Measurements from ENCODE around the gene PHTF2.

Gene PHTF2

DNA sequence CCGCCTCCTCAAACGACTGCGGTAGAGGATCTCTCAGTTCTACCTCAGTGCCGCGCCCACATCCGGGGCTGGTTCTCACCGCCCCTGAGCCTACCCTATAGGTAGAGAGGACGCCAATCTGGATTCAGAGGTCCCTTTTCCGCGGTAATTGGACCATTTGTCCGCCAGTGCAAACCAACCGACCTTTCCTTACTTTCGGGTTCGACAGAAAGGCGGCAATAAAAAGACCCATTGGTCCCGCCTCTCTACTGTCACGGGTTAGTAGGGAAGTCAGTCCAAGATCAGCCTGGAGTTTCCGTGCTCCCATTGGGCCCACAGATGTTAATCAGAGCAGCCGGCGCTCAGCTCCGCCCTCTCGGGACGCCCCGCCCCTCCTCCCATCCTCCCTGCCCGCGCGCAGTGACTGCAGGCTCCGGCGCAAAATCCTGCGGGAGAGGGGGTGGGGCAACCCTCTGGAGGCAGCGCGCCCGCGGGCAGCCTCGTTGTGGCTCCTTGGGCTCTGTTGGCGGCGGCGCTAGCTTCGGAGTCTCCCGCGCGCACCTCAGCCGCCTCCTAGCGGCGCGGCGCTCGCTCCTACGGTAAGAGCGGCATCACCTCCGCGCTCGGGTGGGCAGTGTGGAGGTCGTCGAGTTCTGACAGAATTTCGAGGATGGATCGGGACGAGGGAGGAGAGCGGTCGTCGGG is at the start of gene PHTF2, which contains the start of gene TMEM60:
TSS of gene PHTF2 (plus strand) at position 380 of the 684 bp plus-strand sequence.
TSS of gene TMEM60 (minus strand) at position 41 of the 684 bp plus-strand sequence. CDS start 4,061 bp downstream, outside the sequence.
- peak; percentile 98 for DNase-seq
- Histone ChIP-seq H3K36me3 (ENCODE audit: insufficient read depth, low read length) (peaks cover 18% of the 10 kb centered on the region), H3K4me3 (ENCODE audit: low read depth in 1 of 2, low read length in 2 of 2) (peak within 1 kb of the TSS; percentile 73 to 87), H3K4me1 (ENCODE audit: insufficient read depth, low read length) (peaks cover 67% of the 10 kb centered on the region), H3K4me2 (ENCODE audit: insufficient read depth, low read length) (peak within 1 kb of the TSS; percentile 72), H3K27me3 (ENCODE audit: insufficient read depth, low read length, poor library complexity) (no peaks in the 10 kb centered on the region), H3K79me2 (ENCODE audit: insufficient read depth, low read length) (peaks cover 94% of the 10 kb centered on the region), H4K20me1 (ENCODE audit: insufficient read depth, low read length) (peaks cover 35% of the 10 kb centered on the region; the same call in 1 of the 2 replicates), H2AFZ (ENCODE audit: low read depth, low read length) (peak within 1 kb of the TSS; percentile 93), H3K9me3 (ENCODE audit: insufficient read depth, low read length, severe bottlenecking) (no peaks in the 10 kb centered on the region), H3K9ac (ENCODE audit: low read depth, low read length) (peak within 1 kb of the TSS; percentile 76), H3K27ac (ENCODE audit: low read length) (peak within 1 kb of the TSS; percentile 93)
- TF ChIP-seq, protein P1, sequence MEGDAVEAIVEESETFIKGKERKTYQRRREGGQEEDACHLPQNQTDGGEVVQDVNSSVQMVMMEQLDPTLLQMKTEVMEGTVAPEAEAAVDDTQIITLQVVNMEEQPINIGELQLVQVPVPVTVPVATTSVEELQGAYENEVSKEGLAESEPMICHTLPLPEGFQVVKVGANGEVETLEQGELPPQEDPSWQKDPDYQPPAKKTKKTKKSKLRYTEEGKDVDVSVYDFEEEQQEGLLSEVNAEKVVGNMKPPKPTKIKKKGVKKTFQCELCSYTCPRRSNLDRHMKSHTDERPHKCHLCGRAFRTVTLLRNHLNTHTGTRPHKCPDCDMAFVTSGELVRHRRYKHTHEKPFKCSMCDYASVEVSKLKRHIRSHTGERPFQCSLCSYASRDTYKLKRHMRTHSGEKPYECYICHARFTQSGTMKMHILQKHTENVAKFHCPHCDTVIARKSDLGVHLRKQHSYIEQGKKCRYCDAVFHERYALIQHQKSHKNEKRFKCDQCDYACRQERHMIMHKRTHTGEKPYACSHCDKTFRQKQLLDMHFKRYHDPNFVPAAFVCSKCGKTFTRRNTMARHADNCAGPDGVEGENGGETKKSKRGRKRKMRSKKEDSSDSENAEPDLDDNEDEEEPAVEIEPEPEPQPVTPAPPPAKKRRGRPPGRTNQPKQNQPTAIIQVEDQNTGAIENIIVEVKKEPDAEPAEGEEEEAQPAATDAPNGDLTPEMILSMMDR (IDR thresholded peaks at IDR 0.05; ENCODE audit: borderline replicate concordance, extremely low read depth, low read length, poor library complexity, severe bottlenecking) = peak; percentile 59
- TF ChIP-seq EZH2 (IDR thresholded peaks at IDR 0.05; ENCODE audit: borderline replicate concordance, low read depth, low read length, severe bottlenecking) = no peak
- peak; percentile 89 for ATAC-seq (ENCODE audit: insufficient read depth, low read depth)

DNA sequence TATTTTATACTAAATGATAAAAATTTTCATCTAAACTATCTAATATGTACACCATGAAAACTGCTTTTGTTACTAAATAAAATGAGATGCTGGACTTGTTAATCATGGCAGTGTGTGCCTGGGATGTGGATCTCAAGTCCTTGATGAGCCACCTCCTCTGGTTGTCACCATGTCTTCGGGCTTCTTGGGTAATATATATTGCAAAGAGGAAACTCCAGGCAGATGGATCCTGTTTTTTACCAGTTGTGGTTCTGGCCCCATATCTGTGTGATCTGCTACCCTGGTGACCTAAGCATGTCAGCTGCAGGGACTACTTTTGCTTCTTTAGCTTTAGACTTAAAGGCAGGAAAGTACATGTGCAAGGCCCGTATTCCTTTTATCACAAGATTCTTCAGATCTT is 46.6 kb upstream of the PHTF2 start:
- Histone ChIP-seq H3K9me3 (ENCODE audit: insufficient read depth, low read length, severe bottlenecking) (no peaks in the 10 kb centered on the region), H3K4me3 (ENCODE audit: low read depth in 1 of 2, low read length in 2 of 2) (no peak overlapping the region), H3K27me3 (ENCODE audit: insufficient read depth, low read length, poor library complexity) (no peaks in the 10 kb centered on the region), H3K27ac (ENCODE audit: low read length) (no peak overlapping the region), H2AFZ (ENCODE audit: low read depth, low read length) (no peak overlapping the region), H3K4me2 (ENCODE audit: insufficient read depth, low read length) (no peak overlapping the region), H3K36me3 (ENCODE audit: insufficient read depth, low read length) (peaks cover 62% of the 10 kb centered on the region), H3K4me1 (ENCODE audit: insufficient read depth, low read length) (peaks cover 8% of the 10 kb centered on the region), H3K79me2 (ENCODE audit: insufficient read depth, low read length) (peaks cover 85% of the 10 kb centered on the region), H3K9ac (ENCODE audit: low read depth, low read length) (no peak overlapping the region), H4K20me1 (ENCODE audit: insufficient read depth, low read length) (peaks cover 18% of the 10 kb centered on the region; the same call in 1 of the 2 replicates)
- DNase-seq (peak; percentile 26), ATAC-seq (ENCODE audit: insufficient read depth, low read depth) (peak; percentile 79)
- TF ChIP-seq EZH2 (IDR thresholded peaks at IDR 0.05; ENCODE audit: borderline replicate concordance, low read depth, low read length, severe bottlenecking) = no peak
- TF ChIP-seq, protein P1 (IDR thresholded peaks at IDR 0.05; ENCODE audit: borderline replicate concordance, extremely low read depth, low read length, poor library complexity, severe bottlenecking) = no peak

DNA sequence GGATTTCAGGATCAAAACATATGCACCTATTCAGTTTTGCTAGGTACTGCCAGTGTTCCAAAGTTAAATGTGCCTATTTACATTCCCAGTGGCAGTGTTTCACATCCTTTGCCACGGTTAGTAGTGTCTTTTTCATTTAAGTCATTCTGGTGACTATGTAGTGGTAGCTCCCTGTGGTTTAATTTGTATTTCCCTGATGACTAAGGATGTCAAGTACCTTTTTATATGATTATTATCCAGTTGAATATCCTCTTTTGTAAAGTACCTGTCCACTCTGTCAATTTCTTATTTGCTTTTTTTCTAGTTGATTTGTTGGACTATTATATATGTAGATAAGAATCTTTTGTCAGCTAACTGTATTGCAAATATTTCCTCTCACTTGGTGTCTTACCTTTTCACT is 45.4 kb upstream of the PHTF2 start:
- Histone ChIP-seq H3K9me3 (ENCODE audit: insufficient read depth, low read length, severe bottlenecking) (no peaks in the 10 kb centered on the region), H4K20me1 (ENCODE audit: insufficient read depth, low read length) (peaks cover 23% of the 10 kb centered on the region; the same call in 1 of the 2 replicates), H2AFZ (ENCODE audit: low read depth, low read length) (no peak overlapping the region), H3K9ac (ENCODE audit: low read depth, low read length) (no peak overlapping the region), H3K27me3 (ENCODE audit: insufficient read depth, low read length, poor library complexity) (no peaks in the 10 kb centered on the region), H3K36me3 (ENCODE audit: insufficient read depth, low read length) (peaks cover 57% of the 10 kb centered on the region), H3K4me2 (ENCODE audit: insufficient read depth, low read length) (no peak overlapping the region), H3K27ac (ENCODE audit: low read length) (no peak overlapping the region), H3K4me1 (ENCODE audit: insufficient read depth, low read length) (peaks cover 8% of the 10 kb centered on the region), H3K4me3 (ENCODE audit: low read depth in 1 of 2, low read length in 2 of 2) (no peak overlapping the region), H3K79me2 (ENCODE audit: insufficient read depth, low read length) (peaks cover 78% of the 10 kb centered on the region)
- TF ChIP-seq EZH2 (IDR thresholded peaks at IDR 0.05; ENCODE audit: borderline replicate concordance, low read depth, low read length, severe bottlenecking) = no peak
- TF ChIP-seq, protein P1 (IDR thresholded peaks at IDR 0.05; ENCODE audit: borderline replicate concordance, extremely low read depth, low read length, poor library complexity, severe bottlenecking) = no peak
- no peak for ATAC-seq (ENCODE audit: insufficient read depth, low read depth)
- DNase-seq = no peak

Data from DND-41 (cell line).